ENCODE results near the gene HECTD4. TPM values are rescaled to one million over a fixed set of nuclear protein-coding genes. Genes with fewer than 3 reads are reported as not detected.
"Not testable (repeated sequence)": the region's sequence is repeated elsewhere in the genome, so short reads cannot be mapped to it uniquely, and the experiment has no call there.

HECTD4 gene
- total RNA-seq, 1 donor from 2014 or later: 12.9 TPM

- Histone ChIP-seq H3K27me3 (ENCODE audit: control insufficient read depth, insufficient read depth, low read length) (no peaks in the 10 kb centered on the region), H3K4me3 (ENCODE audit: low read depth, low read length) (no peak overlapping the region), H3K36me3 (ENCODE audit: control insufficient read depth, insufficient read depth, low read length) (no peaks in the 10 kb centered on the region)
- TF ChIP-seq, protein P1, sequence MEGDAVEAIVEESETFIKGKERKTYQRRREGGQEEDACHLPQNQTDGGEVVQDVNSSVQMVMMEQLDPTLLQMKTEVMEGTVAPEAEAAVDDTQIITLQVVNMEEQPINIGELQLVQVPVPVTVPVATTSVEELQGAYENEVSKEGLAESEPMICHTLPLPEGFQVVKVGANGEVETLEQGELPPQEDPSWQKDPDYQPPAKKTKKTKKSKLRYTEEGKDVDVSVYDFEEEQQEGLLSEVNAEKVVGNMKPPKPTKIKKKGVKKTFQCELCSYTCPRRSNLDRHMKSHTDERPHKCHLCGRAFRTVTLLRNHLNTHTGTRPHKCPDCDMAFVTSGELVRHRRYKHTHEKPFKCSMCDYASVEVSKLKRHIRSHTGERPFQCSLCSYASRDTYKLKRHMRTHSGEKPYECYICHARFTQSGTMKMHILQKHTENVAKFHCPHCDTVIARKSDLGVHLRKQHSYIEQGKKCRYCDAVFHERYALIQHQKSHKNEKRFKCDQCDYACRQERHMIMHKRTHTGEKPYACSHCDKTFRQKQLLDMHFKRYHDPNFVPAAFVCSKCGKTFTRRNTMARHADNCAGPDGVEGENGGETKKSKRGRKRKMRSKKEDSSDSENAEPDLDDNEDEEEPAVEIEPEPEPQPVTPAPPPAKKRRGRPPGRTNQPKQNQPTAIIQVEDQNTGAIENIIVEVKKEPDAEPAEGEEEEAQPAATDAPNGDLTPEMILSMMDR (IDR thresholded peaks at IDR 0.05; ENCODE audit: insufficient read depth, low read length, severe bottlenecking): no peak
- no peak for FAIRE-seq
- DNase-seq (ENCODE audit: low read depth): peak; percentile 60
Observed at GRCh38 chr12:112341046-112341825, 41.0 kb downstream of the HECTD4 start.

DNA sequence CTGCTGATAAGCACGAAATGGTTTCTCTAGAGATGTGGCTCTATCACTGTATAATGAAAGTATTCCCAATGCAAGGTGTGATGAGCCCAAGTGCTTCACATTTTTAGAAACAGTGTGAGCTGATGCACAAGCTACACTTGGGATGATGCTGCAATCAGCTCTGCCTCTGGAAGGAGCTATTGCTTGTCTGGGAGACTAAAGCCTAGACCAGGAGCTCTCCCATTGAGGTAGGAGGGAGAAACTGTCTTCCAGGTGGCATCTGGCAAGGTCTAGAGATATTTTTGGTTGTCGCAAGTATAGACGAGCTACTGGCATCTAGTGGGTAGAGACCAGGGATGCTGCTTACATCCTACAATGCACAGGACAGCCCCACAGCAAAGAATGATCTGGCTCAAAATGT is 42.0 kb downstream of the HECTD4 start:
- H3K4me3 ChIP-seq (ENCODE audit: low read depth, low read length): no peak overlapping the region
- no peaks in the 10 kb centered on the region for H3K27me3 ChIP-seq (ENCODE audit: control insufficient read depth, insufficient read depth, low read length)
- H3K36me3 ChIP-seq (ENCODE audit: control insufficient read depth, insufficient read depth, low read length): no peaks in the 10 kb centered on the region
- TF ChIP-seq, protein P1 (IDR thresholded peaks at IDR 0.05; ENCODE audit: insufficient read depth, low read length, severe bottlenecking): no peak
- FAIRE-seq: no peak
- no peak for DNase-seq (ENCODE audit: low read depth)

DNA sequence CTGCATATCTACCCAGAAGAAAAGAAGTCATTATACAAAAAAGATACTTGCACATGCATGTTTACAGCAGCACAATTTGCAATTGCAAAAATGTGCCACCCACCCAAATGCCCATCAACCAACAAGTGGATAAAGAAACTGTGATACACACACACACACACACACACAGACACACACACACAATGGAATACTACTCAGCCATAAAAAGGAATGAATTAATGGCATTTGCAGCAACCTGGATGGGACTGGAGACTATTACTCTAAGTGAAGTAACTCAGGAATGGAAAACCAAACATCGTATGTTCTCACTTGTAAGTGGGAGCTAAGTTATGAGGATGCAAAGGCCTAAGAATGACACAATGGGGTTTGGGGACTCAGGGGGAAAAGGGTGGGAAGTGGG is 47.2 kb downstream of the HECTD4 start:
- FAIRE-seq; H3K4me3 ChIP-seq (ENCODE audit: low read depth, low read length); H3K36me3 ChIP-seq (ENCODE audit: control insufficient read depth, insufficient read depth, low read length); DNase-seq (ENCODE audit: low read depth); H3K27me3 ChIP-seq (ENCODE audit: control insufficient read depth, insufficient read depth, low read length): not testable (repeated sequence)

DNA sequence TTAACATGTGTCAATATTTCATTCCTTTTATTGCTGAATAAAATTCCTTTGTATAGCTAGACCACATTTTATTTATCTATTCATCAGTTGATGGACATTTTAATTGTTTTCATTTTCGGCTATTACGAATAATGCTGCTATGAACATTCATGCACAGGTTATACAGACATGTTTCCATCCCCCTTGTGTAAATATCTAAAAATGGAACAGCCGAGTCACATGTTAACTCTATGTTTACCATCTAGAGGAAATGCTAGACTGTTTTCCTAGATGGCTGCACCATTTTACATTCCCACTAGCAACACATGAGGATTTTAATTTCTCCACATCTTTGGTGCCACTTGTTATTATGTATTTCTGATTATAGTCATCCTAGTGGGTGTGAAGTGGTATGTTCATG is 49.2 kb downstream of the HECTD4 start:
- Histone ChIP-seq H3K4me3 (ENCODE audit: low read depth, low read length) (no peak overlapping the region), H3K27me3 (ENCODE audit: control insufficient read depth, insufficient read depth, low read length) (no peaks in the 10 kb centered on the region), H3K36me3 (ENCODE audit: control insufficient read depth, insufficient read depth, low read length) (no peaks in the 10 kb centered on the region)
- FAIRE-seq (no peak), DNase-seq (ENCODE audit: low read depth) (no peak)
- TF ChIP-seq, protein P1 (IDR thresholded peaks at IDR 0.05; ENCODE audit: insufficient read depth, low read length, severe bottlenecking): no peak

GRCh38 chr12:112331886-112332285 is 50.3 kb downstream of the HECTD4 start:
- TF ChIP-seq, protein P1 (IDR thresholded peaks at IDR 0.05; ENCODE audit: insufficient read depth, low read length, severe bottlenecking): no peak

DNA sequence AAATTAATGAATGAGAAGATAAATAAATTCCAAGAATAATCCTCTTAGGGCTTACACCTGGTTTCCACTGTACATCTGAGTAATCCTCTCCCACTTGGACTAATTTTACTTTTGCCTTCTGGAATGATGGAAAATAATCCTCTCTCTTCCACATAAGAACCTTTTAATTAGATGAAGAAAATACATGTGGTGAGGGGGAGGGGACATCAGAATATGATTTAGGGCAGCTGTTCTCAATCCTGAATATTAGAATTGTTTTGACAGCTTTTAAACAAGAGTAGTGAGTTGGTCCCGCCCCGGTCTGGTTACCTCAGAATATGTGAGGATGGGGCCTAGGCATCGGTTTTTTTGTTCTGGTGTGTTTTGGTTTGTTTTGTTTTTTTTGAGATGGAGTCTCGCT is 51.5 kb downstream of the HECTD4 start:
- TF ChIP-seq, protein P1 (IDR thresholded peaks at IDR 0.05; ENCODE audit: insufficient read depth, low read length, severe bottlenecking): no peak
- no peaks in the 10 kb centered on the region for H3K27me3 ChIP-seq (ENCODE audit: control insufficient read depth, insufficient read depth, low read length)
- no peak for FAIRE-seq
- H3K36me3 ChIP-seq (ENCODE audit: control insufficient read depth, insufficient read depth, low read length): no peaks in the 10 kb centered on the region
- H3K4me3 ChIP-seq (ENCODE audit: low read depth, low read length): no peak overlapping the region
- DNase-seq (ENCODE audit: low read depth): no peak

More at GRCh38 chr12:112331886-112332285, 50.3 kb downstream of the HECTD4 start:
- FAIRE-seq (no peak), DNase-seq (ENCODE audit: low read depth) (no peak)
- Histone ChIP-seq H3K36me3 (ENCODE audit: control insufficient read depth, insufficient read depth, low read length) (no peaks in the 10 kb centered on the region), H3K4me3 (ENCODE audit: low read depth, low read length) (no peak overlapping the region), H3K27me3 (ENCODE audit: control insufficient read depth, insufficient read depth, low read length) (no peaks in the 10 kb centered on the region)
